Stimulated activated CD4-positive, alpha-beta T cell treated with anti-CD3 and anti-CD28 coated beads, TNF-alpha, amount 100 ng/mL, for 4 hours (primary cell): ENCODE results near the gene KRTAP5-4.
"Not testable (repeated sequence)": the region's sequence is repeated elsewhere in the genome, so short reads cannot be mapped to it uniquely, and the experiment has no call there.

Source experiments
- DNase-seq, 3 experiments: peaks; one replicate each; pipeline ENCODE4 v3.0.0-alpha.2; 2020; ENCODE audit warnings: low read depth in 3 of 3

The KRTAP5-4 gene

DNA sequence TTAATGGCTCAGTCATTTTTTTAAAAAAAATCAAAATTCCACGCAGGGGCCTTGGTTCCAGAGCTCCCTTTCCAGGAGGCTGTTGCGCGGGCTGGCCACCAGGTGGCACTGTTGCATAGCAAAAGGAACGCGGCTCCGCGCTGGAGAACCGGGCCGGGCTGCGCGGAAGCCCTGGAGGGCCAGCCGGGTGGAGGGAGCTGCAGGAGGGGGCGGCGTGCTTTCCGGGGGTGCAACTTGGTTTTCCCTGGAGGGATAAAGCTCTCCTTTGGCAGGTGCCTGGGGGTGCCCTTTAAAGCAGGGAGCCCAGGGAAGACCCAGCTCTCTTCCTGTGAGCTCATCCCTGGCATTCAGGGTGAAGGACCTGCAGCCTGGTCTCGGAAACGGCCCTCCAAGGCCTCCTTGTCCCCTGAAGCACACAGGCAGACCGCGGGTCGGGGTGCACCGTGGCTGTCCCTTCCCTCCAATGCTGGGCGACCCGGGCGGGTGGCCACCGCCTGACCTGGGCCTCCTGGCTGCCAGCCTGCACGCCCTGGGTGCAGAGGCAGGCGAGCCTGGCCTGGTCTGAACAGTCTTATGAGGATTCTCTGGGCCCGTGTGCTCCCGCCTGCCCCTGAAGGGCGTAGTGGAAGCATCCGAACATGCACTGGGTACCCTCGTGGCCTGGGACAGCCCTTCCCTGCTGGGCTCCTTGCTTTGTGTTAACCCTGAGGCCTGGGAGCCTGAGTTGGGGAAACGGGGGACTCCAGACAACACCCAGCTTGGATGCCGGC, 31.0 kb upstream of the KRTAP5-4 start:
- DNase-seq: peak; percentile 52 to 74 (median 60)

DNA sequence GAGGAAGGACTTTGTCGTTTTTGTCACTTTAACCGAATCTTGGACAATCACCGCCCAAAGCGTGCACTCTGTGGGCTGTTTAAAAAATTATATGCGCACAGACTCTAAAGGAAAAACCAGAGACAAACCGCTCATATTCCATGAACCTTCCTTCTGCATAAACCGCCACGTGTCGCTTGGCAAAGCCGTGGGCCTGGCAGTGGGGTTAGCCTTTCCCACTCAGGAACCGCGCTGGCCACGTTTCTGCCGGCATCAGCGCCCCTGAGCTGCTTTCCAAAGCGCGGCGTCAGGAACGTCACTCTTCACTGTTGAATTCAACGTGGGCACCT, 30.5 kb upstream of the KRTAP5-4 start:
- DNase-seq: no peak

DNA sequence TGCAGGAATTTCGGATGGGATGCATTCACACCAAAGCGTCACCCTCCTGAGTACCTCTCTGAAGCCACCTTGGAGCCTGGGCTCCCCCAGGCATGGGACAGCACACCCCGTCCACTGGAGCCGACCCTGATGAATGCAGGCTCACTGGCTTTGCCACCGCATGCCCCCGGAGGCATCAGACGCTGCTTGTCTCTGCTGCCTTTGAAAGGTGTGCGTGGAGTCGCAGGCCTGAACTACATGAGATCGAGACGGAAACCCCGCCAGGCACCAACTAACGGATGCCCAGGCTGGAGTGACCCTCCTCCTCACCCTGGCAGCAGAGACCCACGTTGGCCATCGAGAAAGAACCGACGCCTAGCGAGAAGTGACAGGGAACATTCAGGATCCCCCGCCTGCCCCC, 30.1 kb upstream of the KRTAP5-4 start:
- DNase-seq: no peak

DNA sequence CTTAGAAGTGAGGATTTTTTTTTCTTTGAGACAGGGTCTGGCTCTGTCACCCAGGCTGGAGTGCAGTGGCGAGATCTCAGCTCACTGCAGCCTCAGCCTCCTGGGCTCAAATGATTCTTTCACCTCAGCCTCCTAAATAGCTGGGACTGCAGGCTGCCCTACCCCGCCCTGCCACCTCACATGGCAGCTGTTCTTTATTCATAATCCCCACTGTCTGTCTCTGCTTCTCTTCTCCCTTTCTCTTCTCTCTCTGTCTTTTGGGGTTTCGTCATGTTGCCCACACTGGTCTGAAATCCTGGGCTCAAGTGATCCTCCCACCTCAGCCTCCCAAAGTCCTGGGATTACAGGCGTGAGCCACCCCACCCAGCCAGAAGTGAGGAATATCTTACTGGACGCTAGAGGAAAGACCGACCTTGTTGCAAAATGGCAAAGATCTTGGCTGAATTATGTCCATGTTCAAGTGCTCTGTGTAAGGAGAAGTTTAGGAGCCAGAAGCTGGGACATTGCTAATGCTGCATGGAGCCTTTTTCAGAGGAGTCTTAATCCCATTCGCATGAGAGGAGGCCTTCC, 29.6 kb upstream of the KRTAP5-4 start:
- DNase-seq: no peak

DNA sequence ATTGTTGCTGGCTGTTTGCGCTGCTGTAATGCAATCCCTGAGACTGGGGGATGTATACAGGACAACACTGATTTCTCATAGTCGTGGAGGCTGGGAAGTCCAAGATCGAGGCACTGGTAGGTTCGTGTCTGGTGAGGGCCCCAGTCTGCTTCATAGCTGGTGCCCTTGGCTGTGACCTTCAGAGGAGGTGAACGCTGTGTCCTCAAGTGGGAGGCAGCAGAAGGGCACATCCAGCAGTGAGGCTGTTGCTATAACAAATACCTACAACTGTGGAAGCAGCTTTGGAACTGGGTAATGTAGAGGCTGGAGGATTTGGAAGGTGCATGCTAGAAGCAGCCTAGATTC, 29.0 kb upstream of the KRTAP5-4 start:
- no peak for DNase-seq

DNA sequence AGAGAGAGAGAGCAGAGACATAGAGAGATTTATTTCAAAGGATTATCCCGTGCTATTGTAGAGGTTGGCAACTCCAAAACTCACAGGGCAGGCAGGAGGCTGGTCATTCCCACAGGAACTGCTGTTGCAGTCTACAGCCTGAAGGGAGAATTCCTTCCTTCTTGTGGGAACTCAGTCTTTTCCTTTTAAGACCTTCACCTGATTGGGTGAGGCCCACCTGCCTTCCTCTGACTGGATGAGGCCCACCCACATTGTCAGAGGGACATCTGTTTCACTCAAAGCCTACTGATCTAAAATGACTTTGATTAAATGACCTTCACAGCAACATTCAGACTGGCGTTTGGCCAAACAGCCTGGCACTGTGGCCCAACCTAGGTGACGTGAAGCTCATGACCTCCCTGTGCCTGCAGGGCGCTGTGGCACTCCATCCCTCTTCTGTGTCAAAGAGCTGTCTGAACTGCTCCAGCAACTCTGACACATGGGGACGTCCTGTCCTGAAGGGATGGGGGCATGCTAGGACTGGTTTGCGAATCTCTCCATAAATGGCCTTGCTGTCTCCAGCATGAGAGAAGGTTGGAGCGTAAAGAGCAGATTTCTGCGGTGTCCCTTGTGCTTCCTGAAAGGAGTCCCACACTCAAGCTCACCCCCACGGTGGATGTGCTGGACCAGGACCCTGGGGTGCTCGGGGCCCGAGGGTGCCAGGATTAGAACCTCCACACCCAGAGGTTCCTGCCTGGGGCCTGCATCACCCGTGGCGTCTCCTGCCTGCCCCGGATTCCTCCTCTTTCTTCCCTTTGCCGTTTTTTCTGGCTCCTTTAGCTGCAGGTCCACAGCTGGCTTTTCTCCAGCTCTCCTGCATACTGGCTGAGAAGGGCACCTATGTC, 28.3 kb upstream of the KRTAP5-4 start:
- no peak for DNase-seq

DNA sequence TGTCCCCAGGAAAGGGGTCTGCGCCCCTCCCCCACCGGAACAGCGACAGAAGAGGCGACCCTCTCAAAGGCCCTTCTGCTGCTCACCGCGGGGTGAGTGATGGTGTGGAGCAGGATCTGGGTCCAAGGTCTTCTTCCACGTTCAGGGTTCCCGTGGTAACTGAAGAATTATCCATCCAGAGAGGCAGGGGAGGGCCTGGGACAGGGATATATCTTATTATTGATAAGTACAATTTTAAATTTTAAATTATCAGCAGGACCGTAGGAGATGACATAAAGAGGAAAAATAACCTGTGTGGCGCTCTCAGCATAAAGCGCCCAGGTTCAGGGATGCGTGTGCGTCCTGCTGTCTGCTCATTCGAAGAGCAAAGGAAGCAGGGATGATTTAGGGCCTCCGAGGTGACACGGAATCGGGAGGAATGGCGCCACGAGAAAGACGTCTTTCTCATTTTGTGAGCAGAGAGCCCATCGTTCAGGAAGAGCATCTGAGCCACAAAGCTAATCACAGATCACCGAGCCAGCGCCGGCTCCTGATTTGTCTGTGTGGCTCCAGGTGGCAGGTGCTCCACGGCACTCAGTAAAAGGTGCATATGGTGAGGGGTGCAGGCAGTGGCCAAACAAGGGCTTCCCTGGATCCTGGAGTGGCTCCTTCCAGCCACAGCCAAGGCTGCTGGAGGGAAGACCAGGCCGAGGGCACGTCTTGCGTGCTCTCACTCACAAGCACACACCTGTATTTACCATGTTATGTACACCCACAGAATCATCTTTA, 26.9 kb upstream of the KRTAP5-4 start:
- DNase-seq: no peak

DNA sequence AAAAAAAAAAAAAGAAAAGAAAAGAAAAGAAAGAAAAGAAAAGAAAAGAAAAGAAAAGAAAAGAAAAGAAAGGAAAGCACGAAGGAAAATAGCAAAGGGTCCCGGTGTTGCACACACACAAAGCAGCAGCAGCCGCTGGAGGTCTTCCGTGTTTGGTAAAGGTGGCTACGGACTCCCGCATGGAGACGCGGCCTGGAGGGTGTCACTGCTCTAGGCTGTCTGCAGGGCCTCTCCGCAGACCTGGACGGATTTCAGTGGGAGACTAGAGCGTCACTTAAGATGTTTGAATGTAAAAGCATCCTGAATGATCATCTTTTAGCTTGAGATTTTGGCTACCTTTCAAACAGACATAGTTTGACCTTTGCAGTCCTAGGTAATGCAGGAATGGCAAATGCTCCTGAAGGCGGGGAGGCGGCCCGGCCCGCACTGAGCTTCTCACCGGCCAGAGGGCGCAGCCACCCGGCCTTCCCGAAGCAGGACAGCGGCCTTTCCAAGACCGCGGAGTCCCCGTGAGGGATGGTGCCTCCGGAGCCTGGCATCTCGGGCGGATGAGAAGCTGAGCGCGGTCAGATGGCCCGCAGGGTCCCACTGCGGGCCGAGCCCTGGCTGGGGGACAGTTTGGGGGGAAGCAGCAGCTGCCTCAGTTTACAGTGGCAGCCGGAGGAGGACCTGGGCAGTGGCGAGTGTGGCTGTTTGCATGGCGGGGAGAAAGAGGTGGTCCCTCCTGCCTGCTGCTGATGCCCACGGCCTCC, 26.1 kb upstream of the KRTAP5-4 start:
- no peak for DNase-seq

DNA sequence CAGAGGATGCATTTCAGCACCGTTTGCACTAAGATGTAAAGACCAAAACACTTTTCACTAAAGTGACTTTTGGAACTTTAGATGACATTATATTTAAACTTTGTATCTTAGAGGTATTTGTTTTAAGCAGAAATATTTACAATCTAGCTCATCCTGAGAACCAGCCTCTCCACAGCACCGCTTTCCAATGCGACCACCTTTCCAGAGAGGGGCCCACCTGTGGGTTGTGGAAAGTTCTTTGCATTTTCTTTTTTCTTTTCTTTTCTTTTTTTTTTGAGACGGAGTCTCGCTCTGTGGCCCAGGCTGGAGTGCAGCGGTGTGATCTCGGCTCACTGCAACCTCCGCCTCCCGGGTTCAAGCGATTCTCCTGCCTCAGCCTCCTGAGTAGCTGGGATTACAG, 24.6 kb upstream of the KRTAP5-4 start:
- not testable (repeated sequence) for DNase-seq

DNA sequence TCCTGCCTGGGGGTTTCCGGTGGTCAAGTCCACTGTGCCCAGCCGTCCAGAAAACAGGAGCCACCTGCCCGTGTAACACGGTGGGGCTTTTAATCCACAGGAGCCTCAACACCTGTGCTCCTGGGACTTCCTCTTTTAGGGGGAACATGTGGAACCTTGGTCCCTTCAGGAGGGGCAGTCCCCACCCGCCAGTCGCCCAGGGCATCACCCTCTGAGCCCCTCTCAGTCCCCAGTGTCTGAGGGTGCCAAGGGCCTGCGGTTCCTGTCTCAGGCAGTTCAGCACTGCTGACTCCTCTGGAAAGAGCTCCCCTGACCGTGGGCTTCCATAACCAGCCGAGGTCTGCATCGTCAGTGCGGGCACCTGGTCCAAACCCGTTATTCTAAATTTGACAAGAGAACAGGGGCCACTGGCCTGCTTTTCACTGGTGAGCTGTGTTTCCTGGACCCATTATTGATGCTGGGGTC, 23.5 kb upstream of the KRTAP5-4 start:
- no peak for DNase-seq

DNA sequence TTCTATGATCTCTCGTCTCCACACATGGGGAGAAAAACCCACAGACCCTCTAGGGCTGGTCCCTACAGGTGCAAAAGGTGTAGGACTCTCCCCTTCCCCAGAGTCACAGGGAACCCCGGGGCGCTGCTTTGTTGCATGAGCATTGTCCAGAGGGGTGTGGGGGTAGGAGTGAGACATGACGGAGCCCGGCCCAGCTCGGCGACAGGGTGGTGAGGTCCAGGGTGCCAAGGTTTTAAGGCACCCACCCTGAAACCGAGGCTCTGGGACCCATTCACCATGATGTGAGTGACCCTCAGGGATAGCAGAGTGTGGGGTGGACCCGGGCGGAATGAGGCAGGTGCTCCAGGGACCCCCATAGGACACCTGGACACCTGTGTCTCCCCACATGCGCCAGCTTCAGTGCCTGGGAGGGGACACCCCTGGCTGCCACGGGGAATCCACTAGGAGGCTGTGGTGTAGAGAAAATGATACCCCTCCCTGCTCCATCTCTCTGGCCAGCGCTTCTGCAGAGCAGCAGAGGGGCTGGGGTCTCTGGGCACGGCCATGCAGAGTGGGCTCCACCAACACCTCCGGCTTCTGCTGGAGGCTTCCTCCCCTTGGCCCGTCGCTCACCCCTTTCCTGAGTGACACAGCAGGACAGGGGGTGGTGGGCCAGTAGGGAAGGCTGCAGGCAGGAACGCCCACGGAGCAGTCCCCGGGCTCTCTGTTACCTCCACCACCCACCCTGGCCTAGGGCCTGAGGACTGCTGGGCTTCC, 22.8 kb upstream of the KRTAP5-4 start:
- DNase-seq: no peak

DNA sequence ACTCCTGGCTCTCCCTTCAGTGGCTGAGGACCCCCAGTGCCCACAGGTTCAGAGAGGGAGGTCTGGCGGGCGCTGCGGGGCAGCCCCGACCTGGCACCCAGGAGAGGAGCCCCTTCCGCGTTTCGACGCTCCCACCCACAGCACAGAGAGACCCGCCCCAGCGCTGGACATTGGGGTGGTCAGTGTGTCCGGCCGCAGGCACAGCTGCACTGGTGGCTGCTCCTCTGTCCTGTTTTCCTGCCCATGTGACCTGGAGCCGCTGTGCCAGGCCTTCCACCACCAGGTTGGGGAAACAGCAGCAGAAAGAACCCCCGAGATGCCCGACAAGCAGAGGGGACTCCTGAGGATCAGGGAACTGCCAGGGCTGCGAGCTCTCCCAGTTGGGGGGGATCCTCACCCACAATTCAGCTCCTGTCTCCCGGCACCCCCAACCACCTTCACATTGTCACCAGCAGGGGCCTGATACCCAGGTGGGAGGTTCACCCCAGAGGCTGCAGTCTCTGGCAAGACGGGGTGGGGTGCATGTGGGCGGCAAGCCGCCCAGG, 21.3 kb upstream of the KRTAP5-4 start:
- DNase-seq: no peak

DNA sequence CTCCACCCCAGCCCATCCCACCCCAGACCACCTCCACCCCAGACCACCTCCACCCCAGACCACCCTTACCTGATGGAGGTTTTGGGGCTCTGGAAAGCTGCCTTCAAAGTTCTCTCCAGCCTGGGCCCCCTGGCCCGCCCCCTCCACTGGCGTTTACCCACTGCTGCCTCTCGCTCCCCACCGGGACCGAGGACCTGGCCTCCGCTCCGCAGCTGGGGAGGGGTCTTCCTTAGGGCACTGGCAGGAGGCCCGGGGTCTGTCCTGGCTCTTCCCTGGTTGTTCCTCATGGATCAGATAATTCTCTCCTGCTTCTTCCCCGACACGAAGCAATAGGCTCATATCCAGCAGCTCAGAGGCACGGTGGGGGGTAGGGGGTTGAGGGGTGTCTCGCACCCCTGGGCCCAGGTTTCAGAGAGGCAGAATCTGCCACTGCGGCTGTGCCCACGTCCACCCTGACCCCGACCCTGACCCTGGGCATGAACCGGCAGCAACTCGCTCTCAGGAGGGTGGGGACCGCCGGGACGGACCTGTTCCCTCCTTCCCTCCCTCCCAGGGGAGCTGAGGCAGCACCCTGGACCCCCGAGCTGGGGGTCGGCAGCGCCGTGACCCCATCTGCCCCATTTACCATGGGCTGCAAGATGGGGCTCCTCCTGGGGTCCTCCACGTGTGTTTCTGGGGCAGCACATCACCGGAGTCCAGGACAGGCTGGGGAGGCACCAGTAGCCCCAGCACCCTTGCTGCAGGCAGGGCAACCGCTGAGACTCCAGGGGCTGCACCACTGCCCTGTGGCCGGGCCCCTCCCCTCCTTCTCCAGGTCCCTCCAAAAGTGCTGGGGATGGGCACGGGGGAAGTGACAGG, 20.6 kb upstream of the KRTAP5-4 start:
- DNase-seq: no peak

DNA sequence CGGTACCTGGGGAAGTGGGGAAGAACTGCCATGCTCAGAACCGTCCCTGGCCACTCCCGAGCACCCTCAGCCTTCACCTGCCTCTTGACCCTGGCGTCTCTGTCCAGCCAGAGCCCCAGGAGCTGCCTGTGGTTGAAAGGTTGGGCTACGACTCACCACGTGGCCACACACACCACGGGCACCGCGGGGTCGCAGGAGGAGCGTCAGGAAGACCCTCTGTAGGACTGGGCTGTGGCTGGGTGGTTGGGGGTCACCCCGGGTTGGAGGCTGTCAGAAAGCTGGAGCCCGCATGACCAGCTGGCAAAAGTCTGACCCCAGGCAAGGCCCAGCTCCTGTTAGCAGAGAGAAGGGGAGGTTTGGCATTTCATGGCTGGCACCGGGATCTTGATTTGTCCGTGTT, 19.2 kb upstream of the KRTAP5-4 start:
- DNase-seq: no peak

DNA sequence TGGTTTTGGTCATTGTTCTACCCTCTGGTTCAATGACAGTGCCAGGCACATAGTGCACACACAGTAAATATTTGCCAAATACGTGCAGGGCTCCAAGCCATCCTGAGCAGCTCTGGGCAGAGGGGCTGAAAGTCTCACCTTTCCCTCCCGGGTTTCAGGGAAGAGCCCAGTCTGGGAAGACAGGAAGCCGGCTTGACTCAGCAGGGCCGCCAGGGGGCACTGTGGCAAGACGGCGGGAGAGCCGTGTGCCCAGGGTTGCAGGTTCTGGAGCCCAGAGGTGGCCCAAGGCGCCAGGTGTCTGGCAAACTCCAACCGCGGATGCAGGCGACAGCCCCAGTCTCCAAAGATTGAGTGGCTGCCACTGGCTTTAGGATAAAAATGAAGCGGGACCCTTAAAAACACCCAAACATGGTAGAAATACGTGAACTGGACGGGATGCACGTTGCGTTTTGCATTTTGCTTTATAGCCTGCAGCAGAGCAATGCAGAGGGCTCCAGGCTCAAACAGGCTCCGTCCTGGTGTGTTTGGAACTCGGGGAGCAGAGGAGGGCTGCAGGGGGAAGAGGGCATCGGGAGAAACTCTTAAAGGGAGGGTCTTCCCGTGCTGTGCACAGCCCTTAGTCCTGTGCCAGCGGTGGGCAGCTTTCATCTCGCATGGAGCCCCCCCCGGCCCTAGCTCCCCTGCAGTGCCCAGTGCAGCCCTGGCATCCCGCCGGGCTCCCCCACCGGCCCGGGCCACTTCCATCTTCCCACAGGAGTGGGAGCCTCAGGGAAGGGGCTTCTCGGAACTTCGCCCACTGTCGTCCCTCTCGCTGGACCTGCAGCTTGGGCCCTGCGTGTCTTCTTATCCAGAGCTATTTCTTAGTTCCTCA, 18.4 kb upstream of the KRTAP5-4 start:
- DNase-seq: no peak

DNA sequence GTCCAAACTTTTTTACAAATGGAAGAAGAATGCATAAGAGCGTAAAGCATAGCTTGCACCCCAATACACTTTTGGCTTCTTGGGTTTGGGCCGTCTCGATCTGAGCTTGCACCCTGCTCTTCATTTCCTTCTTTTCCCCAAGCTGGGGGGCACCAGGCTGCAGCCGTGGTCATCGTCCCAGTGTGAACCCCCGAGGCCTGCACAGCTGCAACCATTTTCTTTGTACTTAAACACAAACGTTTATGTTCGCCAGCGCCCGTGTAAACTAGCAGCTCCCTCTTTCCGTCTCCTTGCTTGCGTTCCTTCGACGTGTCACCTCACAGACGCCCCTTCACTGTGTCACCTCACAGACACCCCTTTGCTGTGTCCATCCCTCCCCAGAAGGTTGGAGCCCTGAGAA, 17.7 kb upstream of the KRTAP5-4 start:
- DNase-seq: no peak

DNA sequence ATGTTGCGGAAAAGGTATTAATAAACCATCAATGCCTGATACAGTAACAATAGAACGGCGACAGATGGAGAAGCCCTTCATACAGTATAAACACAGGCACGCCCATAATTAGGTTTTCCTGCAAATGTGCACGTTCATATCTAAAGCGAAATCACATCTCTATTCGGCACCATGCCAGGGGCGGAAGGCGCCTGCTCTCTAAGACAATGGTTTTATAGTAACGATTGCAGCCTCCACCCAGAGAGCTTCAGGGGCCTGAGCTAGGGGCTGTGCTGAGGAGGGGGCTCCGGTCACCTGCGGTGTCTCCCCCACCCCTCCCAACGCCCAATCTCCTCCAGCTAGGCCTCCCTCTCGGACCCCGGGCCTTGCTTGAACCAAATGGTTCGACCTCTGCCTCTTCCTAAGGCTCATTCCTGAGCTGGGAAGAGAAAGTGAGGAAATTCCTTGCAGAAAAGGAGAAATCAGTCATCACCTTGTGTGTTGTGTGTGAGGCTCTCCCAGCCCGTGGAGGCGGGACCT, 17.2 kb upstream of the KRTAP5-4 start:
- no peak for DNase-seq

DNA sequence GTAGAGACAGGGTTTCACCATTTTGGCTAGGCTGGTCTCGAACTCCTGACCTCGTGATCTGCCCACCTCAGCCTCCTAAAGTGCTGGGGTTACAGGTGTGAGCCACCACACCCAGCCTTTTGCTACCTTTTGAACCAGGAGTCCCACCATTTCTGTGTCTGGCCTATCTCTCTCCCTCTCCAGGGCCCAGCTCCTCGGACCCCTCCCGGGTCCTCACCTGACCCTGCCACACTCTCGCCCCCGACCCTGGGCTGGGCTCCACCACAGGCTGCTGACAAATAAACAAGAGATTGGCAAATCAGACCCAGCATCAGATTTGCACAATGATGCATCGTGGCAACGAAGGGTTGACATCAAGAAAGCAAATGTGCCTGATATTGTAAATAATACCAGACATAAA, 16.4 kb upstream of the KRTAP5-4 start:
- DNase-seq: no peak
